KMS-11 (cell line): ENCODE data around the gene LMAN1.

Experiments used
- H2AFZ ChIP-seq: fragments of 200-600 bp; sonication (generic); 2 replicates; pipeline ENCODE4 v1.6.1; 2016; ENCODE audit warnings: antibody characterized with exemption, mixed run types, low read depth
- H3K27ac ChIP-seq: fragments of 200-600 bp; sonication (generic); 2 replicates; pipeline ENCODE4 v1.6.1; 2016; ENCODE audit warnings: mild to moderate bottlenecking, mixed run types
- H3K27me3 ChIP-seq: fragments of 200-600 bp; sonication (generic); 2 replicates; pipeline ENCODE4 v1.6.1; 2017; ENCODE audit warnings: mild to moderate bottlenecking, low read depth, mixed run types, moderate library complexity; ENCODE audit not compliant: insufficient read depth
- H3K36me3 ChIP-seq: fragments of 200-600 bp; sonication (generic); 2 replicates; pipeline ENCODE4 v1.6.1; 2017; ENCODE audit warnings: mild to moderate bottlenecking, mixed run types; ENCODE audit not compliant: insufficient read depth
- H3K4me1 ChIP-seq: fragments of 200-600 bp; sonication (generic); 2 replicates; pipeline ENCODE4 v1.6.1; 2016; ENCODE audit warnings: mild to moderate bottlenecking, low read depth, mixed run types; ENCODE audit not compliant: poor library complexity, severe bottlenecking
- H3K4me2 ChIP-seq: fragments of 200-600 bp; sonication (generic); 2 replicates; pipeline ENCODE4 v1.7.0; 2016; ENCODE audit warnings: mild to moderate bottlenecking, mixed run types
- H3K4me3 ChIP-seq: fragments of 200-600 bp; sonication (generic); IDR thresholded peaks from 2 replicates; pipeline ENCODE4 v1.6.1; 2017; ENCODE audit warnings: low read depth, low read length, mixed read lengths; ENCODE audit not compliant: insufficient read depth
- H3K79me2 ChIP-seq: fragments of 200-600 bp; sonication (generic); 2 replicates; pipeline ENCODE4 v1.6.1; 2016; ENCODE audit warnings: low read depth, mixed run types; ENCODE audit not compliant: insufficient read depth
- H3K9ac ChIP-seq: fragments of 200-600 bp; sonication (generic); 2 replicates; pipeline ENCODE4 v1.6.1; 2016; ENCODE audit warnings: mild to moderate bottlenecking, mixed run types
- H4K20me1 ChIP-seq: fragments of 200-600 bp; sonication (generic); 2 replicates; pipeline ENCODE4 v1.6.1; 2016; ENCODE audit warnings: mild to moderate bottlenecking, mixed run types; ENCODE audit not compliant: insufficient read depth
- TF ChIP-seq, protein P1 (sequence below): fragments of 200-600 bp; sonication (generic); conservative IDR thresholded peaks from 2 replicates; pipeline ENCODE4 v1.6.1; 2017; ENCODE audit warnings: low read depth, mild to moderate bottlenecking, antibody characterized with exemption, low read length, moderate library complexity, mixed read lengths

Gene LMAN1

DNA sequence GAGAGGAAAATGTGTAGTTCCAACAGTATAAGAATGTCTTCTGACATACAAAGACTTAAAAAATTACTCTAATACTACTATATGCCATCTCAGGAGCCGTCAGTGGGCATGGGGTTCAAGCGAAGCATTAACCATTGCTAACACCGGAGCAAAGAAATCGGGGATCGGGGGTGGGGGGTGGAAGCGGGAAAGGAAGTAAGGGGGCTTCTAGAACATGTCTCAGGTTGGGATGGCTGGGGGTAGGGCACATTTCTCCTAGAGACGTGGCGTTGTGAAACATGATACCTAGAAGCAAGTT lies 702 bp downstream of the LMAN1 start:
- peaks cover 23% of the 10 kb centered on the region for H3K36me3 ChIP-seq
- peak overlapping the region; percentile 97; the same call in 1 of the 2 replicates for H2AFZ ChIP-seq
- H3K4me2 ChIP-seq = peak overlapping the region; percentile 77
- H3K4me3 ChIP-seq = peak overlapping the region; percentile 55
- H4K20me1 ChIP-seq = 0 out of 2 replicates have a peak, but pooled peaks cover 6% of the 10 kb centered on the region
- TF ChIP-seq, protein P1, sequence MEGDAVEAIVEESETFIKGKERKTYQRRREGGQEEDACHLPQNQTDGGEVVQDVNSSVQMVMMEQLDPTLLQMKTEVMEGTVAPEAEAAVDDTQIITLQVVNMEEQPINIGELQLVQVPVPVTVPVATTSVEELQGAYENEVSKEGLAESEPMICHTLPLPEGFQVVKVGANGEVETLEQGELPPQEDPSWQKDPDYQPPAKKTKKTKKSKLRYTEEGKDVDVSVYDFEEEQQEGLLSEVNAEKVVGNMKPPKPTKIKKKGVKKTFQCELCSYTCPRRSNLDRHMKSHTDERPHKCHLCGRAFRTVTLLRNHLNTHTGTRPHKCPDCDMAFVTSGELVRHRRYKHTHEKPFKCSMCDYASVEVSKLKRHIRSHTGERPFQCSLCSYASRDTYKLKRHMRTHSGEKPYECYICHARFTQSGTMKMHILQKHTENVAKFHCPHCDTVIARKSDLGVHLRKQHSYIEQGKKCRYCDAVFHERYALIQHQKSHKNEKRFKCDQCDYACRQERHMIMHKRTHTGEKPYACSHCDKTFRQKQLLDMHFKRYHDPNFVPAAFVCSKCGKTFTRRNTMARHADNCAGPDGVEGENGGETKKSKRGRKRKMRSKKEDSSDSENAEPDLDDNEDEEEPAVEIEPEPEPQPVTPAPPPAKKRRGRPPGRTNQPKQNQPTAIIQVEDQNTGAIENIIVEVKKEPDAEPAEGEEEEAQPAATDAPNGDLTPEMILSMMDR = no peak
- H3K9ac ChIP-seq = peak overlapping the region; percentile 98
- peak overlapping the region; percentile 92 for H3K27ac ChIP-seq
- no peaks in the 10 kb centered on the region for H3K27me3 ChIP-seq
- H3K4me1 ChIP-seq = peaks cover 36% of the 10 kb centered on the region
- peaks cover 46% of the 10 kb centered on the region for H3K79me2 ChIP-seq

- TF ChIP-seq, protein P1 = no peak
- Histone ChIP-seq H3K27me3 (no peaks in the 10 kb centered on the region), H2AFZ (peak overlapping the region; percentile 97; the same call in 1 of the 2 replicates), H3K4me3 (peak overlapping the region; percentile 55), H3K4me1 (peaks cover 36% of the 10 kb centered on the region), H3K9ac (peak overlapping the region; percentile 98), H3K36me3 (peaks cover 23% of the 10 kb centered on the region), H4K20me1 (0 out of 2 replicates have a peak, but pooled peaks cover 6% of the 10 kb centered on the region), H3K27ac (peak overlapping the region; percentile 92), H3K4me2 (peak overlapping the region; percentile 77), H3K79me2 (peaks cover 46% of the 10 kb centered on the region)
These were observed 1.1 kb downstream of the LMAN1 start for GRCh38 chr18:59357928-59358327.

DNA sequence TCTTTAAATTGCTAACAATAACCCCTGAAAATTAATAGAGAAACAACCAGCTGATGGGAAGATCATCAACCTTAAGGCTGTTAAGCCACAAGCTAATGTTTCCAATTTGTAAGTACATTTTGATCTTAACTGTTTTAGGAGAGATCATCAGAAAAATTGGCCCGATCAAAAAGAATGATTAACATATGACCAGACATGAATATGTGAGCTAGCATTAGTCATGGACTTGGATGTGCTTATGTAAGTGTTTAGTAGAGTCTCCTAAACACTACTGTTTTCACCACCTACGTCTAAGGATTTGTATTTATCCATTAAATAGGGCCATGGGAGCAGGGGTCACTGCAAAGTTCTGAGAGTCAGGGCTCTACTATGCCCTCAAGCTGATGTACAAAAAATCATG lies 4.3 kb downstream of the LMAN1 start:
- H3K4me2 ChIP-seq = no peak overlapping the region
- H2AFZ ChIP-seq = no peak overlapping the region
- peaks cover 46% of the 10 kb centered on the region for H3K79me2 ChIP-seq
- TF ChIP-seq, protein P1 = no peak
- H3K36me3 ChIP-seq = peaks cover 40% of the 10 kb centered on the region
- no peaks in the 10 kb centered on the region for H3K27me3 ChIP-seq
- H3K9ac ChIP-seq = no peak overlapping the region
- 0 out of 2 replicates have a peak, but pooled peaks cover 6% of the 10 kb centered on the region for H4K20me1 ChIP-seq
- no peak overlapping the region for H3K4me3 ChIP-seq
- peaks cover 28% of the 10 kb centered on the region for H3K4me1 ChIP-seq
- no peak overlapping the region for H3K27ac ChIP-seq

GRCh38 chr18:59353079-59353680 lies 5.9 kb downstream of the LMAN1 start:
- Histone ChIP-seq H3K27me3 (no peaks in the 10 kb centered on the region), H3K9ac (no peak overlapping the region), H2AFZ (no peak overlapping the region), H3K4me2 (no peak overlapping the region), H3K4me3 (no peak overlapping the region), H3K27ac (no peak overlapping the region), H3K36me3 (peaks cover 40% of the 10 kb centered on the region), H3K79me2 (peaks cover 38% of the 10 kb centered on the region), H4K20me1 (0 out of 2 replicates have a peak, but pooled peaks cover 6% of the 10 kb centered on the region), H3K4me1 (peaks cover 26% of the 10 kb centered on the region)
- TF ChIP-seq, protein P1 = no peak
